NCI-H146 treated with DMSO at 0.1 percent for 48 hours (cell line): ENCODE measurements around the gene ABR.
A peak's percentile ranks its signal among the peaks of the same experiment; 100 is the strongest.
"Not testable (repeated sequence)": the region's sequence is repeated elsewhere in the genome, so short reads cannot be mapped to it uniquely, and the experiment has no call there.

Experiments used
- DNase-seq: peaks from one replicate; lab custom pipeline; 2025; ENCODE audit not compliant: unreplicated experiment; lab: John Stamatoyannopoulos, UW

The ABR gene

DNA sequence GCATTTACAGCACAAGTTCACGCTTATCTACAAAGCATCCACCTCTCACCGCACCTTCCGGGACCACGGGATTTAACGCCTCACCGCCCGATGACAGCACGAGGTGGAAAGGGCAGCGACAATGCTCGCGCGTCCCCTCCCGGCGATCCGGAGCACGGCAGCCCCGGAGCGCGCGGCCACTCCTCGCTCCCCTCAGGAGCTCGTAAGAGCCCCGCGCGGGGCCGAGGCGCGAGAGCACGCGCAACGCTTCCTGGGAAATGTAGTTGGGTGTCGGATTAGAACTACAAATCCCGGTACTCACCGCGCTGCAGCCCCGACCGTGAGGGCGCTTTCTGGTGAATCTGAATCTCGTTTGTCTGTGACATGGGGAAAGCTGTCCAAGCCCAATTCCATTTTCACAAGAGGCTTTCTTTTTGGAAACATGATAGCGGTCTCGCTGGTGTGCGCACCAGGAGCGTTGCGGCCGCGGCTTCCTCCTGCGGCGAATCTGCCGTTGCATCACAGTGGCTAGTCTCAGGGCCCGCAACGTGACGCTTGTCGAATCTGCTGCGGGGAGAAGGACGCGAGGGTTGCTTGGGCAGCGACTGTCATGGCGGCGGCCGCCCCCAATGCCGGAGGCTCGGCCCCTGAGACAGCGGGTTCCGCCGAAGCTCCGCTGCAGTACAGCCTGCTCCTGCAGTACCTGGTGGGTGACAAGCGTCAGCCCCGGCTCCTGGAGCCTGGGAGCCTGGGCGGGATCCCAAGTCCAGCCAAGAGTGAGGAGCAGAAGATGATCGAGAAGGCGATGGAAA, 183.0 kb downstream of the ABR start, which contains the start of gene TIMM22:
TSS of gene TIMM22 (plus strand) at position 576 of the 791 bp plus-strand sequence. CDS start at position 590, 14 bp downstream.
- peak; percentile 90 for DNase-seq

DNA sequence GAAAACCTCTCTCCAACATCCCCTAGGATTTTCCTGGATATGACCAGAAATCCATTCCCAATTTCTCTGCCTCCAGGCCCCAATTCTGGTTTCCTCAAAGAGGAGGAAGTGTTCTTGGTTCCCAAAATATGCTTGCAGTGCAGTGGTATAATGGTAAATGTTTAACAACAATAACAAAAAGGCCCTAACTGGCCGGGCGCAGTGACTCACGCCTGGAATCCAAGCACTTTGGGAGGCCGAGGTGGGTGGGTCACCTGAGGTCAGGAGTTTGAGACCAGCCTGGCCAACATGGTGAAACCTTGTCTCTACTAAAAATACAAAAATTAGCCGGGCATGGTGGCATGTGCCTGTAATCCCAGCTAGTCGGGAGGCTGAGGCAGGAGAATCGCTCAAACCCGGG, 184.5 kb downstream of the ABR start:
- DNase-seq, result not testable (repeated sequence)

DNA sequence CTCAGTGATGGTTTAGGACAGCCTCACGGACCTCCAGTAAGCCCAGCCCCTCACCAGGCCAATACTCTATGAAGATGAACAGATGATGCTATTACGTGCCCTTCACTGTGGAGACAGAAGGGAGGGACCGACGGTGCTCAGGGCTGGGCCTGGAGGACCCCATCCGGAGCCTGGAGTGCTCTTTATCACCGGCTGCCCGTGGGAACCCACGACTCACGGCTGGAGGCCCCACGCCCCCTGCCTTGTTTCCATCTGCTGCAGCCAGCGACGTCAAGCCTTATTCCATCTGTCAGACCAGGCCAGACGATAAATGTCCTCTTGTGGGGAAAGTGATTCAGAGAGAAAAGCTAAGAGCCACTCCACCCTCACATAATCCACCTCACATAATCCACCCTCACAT, 186.8 kb downstream of the ABR start:
- no peak for DNase-seq

DNA sequence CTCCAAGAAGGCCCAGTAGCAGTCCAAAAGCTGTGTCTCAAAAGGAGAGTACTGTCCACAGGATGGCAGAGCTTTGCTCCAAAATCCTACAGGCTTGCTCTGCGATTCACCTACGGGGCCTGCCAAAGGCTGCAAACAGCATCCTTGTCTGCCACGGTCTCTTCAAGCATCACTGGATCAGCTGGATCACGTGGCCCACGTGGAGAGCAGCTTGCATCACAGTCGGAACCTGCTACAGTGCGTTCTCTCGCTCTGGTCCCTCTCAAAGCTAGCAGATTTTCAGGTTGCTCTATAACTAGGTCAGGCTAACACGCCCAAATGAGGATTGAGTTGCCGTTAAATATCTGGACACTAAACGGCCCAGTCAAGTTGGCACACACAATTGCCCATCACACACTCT, 191.2 kb downstream of the ABR start:
- DNase-seq, result no peak

DNA sequence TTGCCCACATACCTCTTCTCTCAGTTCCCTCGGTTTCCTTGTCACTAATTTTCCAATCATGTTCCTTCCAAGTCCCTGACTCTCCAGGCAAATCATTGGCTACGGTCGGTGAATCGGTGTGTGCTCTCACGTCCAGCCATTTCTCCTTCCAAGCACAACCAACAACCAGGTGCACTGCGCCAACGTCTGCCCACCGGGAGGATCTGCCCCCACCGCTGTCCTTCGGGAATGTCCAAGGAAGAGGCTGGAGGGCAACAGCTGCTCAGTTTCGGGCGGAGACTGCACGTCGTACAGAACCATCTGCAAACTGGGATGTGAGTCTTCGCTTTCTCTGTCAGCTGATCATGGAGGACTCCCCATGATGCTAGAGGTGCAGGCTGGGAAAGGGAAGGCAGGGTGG, 191.8 kb downstream of the ABR start:
- DNase-seq, result no peak

DNA sequence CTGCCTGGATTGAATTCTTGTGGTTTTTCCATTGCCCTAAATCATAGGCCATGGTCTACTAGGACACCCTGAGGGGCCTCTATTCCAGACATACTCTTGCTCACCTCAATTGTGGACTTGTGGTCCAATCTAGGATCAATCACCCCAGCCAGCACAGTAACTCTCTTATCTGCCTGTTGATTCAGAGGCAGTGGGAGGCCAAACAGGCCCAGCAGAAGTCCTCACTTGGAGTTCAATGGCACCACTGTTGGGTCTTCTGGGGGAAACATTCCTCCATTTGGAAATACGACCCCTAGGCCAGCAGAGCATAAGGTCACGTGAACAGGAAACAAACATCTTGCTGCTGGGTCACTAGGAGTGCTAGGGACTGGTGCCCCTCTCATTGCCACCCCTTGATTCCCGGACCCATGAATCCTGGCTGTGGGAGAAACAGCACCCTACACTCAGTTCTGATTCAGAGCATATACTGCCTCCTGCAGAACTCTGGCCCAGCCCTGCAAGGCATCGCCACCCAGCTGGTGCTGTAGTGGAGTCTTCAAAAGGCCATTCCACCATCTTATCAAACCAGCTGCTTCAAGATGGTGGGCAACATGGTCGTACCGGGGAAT, 193.4 kb downstream of the ABR start:
- DNase-seq, result no peak

DNA sequence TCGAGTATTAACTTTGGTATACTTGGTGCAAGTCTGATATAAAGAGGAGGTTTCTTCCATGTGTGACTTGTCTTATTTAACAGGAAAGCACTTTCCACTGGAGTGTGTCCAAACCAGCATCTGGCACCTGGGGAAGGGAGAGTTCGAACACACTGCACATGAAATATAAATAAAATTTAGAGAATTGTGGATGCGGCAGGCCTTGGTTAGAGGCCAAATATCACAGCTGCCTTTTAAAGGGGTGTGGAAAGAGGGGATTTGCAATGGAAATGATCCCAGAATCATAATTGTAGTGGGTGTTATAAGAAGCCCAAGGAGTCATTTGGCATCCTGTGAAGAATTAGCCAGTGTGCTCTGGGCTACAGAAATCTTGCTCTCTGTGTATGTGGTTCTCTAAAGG, 195.9 kb downstream of the ABR start:
- DNase-seq, result no peak

DNA sequence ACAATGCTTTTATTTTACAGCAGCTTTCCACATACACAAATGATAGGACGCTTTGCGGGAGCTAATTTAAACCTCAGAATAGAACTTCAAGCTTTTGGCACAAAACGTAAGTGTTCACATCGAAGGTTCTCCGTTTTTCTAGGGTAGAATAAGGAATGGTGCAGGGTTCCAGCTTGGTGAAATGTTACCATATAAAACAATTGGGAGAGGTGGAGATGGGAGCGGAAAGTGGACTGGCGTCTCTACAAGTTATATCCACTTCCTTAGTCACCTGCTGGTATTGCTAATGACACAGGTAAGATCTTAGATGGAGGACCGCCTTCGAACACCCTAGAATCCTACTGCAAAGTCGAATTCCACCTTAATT, 198.5 kb downstream of the ABR start:
- no peak for DNase-seq

DNA sequence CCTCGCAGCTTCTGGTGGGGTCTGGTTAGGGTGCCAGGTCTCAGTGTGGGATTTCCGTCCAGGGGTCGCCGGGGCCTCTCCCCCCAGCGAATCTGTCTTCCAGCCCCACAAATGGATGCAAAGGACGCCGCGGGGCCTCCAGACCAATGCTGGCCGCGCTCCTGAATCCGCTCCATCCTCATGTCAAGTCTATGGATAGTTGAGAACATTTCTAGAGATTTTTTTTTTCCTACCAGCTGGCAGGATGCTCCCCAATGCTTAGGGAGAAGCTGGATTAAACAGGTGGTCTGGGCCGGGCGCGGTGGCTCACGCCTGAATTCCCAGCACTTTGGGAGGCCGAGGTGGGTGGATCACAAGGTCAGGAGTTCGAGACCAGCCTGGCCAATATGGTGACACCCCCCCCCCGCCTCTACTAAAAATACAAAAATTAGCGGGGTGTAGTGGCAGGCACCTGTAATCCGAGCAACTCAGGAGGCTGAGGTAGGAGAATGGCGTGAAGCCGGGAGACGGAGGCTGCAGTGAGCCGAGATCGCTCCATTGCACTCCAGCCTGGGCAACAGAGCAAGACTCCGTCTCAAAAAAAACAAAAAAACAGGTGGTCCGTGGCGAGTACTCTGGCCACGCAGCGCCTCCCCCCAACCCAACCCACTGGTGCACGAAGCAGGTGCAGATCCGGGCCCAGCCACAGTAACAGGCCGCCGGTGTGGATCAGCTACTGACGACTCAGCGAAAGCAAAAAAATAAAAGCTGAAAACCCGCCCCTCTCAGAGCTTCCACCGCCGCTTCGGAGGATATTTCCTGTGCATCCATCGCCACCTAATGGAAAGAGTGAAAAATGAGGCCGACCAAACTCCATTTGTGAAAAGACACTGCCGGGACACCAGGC, 199.1 kb downstream of the ABR start:
- peak; percentile 84 for DNase-seq

DNA sequence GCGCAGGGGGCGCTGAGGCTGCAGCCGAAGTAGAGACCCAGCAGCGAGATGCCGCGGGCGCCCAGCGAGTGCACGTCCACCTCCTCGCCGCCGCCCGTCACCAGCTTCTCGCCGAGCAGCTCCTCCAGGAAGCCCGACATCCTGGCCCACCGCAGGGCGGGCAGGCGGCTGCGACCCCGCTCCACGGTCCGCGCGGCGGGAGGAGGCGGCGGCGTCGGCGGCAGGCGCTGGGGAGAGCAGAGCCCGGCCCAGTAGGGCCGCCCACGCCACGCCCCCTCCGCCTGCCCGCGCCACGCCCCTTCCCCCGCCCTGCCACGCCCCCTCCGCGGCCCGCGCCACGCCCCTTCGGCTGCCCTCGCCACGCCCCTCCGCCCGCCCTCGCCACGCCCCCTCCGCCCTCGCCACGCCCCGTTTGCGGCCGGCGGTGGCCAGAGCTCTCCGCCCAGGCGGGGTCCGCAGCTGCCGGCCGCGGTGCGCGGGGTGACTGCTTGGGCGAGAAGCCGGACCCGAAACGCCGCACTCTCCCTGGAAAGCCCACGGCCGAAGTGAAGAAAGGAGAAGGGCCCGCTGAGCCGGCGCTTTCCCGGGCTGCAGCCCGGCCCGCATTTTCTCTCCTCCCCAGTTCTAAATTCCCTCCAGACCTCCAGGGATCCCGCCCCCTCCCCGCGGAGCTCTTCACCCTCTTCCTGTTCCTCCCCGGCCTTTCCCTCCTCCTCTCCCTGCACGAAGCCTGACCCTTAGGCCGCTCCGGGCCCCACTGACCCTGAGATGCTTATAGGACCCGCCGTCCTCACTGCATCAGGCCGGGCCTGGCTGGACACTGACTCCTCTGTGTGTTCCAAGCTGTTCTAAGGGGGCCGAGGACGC, 200.0 kb downstream of the ABR start, which contains the start of gene NXN:
TSS of gene NXN (minus strand) at position 238 of the 867 bp plus-strand sequence.
- peak; percentile 78 for DNase-seq

DNA sequence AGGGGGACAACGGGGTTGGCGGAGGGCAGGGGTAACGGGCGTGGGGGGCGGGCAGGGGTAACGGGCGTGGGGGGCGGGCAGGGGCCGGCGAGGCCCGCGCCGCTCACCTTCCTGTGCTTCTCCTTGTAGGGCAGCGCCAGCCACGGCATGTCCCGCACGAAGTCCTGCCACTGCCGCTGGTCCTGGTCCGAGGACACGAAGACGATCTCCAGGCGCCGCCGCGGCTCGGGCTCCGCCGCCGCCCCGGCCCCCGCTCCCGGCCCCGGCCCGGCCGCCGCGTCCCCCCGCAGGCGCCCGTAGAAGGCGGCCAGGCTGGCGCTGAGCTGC, 200.6 kb downstream of the ABR start:
- DNase-seq, result no peak

DNA sequence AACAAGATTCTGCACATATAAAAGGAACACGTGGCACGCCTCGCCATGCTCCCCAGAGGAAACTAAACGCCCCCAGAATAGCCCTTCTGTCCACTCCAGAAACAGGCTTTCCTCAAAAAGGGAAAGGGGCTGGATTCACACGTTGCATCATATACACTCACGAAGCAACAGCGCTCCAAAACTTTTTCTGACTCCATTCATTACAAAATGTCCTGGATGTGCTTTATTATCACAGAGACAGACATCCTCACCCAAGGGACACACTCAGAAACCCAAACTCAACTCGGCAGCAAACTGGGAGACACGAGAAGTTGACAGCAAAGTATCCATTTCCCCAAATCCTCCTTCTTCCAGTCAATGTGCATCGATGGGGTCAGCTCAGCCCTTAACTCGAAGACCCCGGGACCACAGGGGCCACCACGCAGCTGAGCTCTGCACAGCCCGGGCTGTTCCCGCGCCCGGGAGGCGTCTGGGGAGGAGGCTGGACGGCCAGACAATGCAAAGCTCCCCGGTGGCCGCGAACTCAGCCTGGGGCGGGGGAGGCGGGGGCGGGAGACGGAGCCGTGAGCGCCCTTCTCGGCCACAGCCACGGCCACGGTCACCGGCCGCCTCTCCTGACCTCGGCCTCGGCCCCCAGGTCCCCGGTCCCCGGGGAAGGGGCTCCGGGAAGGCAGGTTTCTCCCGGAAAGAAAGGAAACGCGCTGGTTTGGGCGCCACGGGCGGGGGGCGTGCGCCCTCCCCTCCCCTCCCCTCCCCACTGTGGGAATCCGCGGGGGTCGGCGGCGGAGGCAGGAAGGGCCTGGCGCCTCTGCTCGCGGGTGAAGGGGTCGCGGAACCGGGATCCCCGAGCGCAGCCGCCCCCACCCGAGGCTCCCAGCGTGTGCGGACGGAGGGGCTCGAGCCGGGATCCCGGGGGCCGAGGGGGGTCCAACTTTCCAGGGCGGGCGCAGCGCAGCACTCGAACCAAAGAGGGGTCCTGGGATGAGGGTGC, 201.4 kb downstream of the ABR start:
- DNase-seq, result peak; percentile 8

DNA sequence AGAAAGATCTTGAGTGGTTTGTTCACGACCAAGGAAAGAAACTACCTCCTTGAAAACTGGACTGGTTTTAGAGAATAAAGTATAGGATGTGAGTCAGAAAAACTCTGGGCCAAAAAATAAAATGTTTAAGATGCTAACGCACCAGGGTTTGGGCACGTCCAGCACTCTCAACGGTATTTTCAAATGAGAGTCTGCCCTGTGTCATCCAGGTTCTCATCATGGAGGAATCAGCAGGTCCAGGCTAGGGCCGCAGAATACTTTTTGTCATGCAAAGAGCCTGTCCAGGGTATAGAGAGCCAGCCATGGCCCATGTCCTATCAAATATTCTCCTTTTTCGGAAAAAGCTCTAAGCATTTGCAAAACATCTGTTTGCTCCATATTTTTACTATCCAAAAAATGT, 202.6 kb downstream of the ABR start:
- no peak for DNase-seq

DNA sequence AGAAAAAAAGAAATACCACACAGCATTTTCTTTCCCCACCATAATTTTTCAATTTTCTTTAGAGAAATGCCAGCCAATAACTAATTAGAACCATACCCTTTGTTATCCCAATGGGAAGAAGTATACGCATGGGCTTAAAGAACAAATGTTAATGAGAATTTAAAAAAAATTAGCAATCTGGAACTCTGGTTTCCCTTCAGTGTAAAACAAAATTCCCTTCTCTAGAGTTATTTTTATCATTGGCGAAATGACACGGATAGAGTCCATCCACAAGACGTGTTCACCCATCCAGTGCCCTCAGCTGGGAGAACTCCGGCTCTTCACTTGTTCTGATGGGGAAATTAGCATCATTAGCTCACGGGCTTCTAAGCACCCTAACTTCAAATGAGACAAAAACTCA, 203.5 kb downstream of the ABR start:
- DNase-seq, result no peak

DNA sequence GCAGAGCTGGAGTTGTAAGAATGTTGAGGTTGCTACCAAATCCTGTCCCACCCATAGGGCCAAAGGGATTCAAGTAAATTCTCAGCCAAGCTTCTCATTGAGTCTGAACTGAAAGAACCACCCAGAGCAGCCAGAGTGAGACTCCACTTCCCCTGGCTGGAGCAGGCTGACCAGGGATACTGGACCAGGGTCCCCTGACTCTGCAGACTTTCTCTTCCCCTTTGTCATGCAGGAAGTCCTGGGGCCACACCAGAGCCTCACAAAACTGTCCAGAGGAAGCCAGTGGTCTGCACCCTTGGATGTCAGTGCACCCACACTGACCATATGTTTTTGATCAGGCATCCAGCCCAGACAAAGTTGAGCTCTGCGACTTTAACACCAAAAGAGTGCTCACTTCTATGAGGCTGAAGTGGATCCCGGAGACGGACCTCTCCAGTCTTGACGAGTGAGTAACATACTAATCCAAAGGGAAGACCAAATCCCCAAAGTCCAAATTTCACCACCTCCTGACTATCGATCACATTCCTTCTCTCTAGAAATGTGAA, 204.3 kb downstream of the ABR start:
- no peak for DNase-seq

DNA sequence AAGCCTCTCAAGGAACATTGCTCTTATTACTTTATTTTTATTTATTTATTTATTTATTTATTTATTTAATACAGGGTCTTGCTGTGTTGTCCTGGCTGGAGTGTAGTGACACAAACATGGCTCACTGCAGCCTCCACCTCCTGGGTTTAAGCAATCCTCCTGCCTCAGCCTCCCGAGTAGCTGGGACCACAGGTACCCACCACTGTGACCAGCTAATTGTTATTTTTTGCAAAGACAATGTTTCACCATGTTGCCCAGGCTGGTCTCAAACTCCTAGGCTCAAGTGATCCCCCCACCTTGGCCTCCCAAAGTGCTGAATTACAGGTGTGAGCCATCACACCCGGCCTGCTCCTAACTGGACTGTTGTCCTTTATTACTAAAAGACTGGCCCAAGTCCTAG, 205.0 kb downstream of the ABR start:
- not testable (repeated sequence) for DNase-seq

DNA sequence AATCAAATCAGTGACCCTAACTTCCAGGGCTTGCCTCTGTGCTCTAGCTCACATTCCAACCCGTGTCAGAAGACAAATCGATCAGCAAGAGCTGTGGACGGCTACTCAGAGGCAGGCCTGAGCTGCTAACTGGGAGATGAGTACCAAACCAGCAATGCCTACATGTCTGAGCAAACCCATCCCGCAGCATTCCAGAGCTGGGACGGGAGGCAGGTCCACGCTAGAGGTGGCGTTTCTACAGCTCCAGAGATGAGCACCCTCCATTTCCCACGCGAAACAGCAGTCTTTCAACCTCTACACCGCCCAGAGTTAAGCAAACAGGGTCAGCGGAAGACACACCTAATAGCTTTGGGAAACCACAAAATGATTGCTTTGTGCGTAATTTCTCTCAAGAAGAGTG, 206.7 kb downstream of the ABR start:
- no peak for DNase-seq

DNA sequence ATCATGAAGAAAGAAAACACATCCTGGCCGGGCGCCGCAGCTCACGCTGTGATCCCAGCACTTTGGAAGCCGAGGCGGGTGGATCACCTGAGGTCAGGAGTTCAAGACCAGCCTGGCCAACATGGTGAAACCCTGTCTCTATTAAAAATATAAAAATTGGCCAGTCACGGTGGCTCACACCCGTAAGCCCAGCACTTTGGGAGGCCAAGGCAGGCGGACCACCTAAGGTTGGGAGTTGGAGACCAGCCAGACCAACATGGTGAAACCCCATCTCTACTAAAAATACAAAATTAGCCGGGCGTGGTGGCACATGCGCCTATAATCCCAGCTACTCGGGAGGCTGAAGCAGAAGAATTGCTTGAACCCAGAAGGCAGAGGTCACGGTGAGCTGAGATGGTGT, 207.9 kb downstream of the ABR start:
- DNase-seq, result not testable (repeated sequence)

DNA sequence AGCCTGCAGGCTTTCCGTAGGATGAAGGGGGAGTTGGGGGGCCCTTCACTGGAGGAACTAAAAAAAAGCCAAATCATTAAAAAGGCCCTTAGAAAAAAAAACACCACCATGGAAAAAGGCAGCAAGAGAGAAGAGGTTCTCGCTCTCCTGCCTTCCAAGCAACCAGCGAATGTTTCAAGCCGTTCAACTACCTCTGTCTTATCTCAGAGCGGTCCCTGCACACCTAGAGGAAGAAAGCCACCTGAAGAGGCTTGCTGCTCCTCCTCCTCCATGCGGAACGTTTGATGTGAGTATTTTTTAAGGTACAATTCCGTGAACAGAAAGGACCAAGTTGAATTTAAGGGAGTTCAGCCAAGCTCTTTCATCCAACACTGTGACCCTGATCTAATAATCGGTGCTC, 209.4 kb downstream of the ABR start:
- DNase-seq, result no peak
